ENCODE data around the gene RNF152. TPM values are rescaled to one million over a fixed set of nuclear protein-coding genes. Genes with fewer than 3 reads are reported as not detected.

Gene RNF152
- total and polyA plus RNA-seq, 2 donors (not counting 3 experiments of a cell fraction or from before 2014, with no cell fraction given), result 20.8 to 27.5 TPM

DNA sequence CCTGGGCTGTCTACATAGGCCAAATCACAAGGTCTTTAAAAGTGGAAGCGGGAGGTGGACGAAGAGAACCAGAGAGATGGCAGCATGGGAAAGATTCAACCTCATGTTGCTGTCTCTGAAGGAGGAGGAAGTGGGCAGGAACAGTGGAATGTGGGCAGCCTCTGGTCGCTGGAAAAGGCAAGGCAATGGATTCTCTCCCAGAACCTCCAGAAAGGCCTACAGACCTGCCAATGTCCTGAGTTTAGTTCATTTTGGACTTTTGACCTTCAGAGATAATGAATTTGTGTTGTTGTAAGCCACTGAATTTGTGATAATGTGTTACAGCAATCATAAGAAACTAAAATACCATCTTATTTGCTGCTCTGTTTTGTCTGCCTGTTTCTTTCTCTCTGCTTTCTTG, 122.5 kb downstream of the RNF152 start:
- H2AFZ ChIP-seq (ENCODE audit: low read depth, low read length), result peak overlapping the region; percentile 70
- CTCF ChIA-PET, result no interaction called here

More for the DNA sequence above, 122.5 kb downstream of the RNF152 start:
- intact Hi-C loops (cut with micrococcal nuclease), result no loop called here
- Histone ChIP-seq H3K79me2 (ENCODE audit: control insufficient read depth, insufficient read depth, low read length) (no peaks in the 10 kb centered on the region), H3K36me3 (ENCODE audit: control insufficient read depth in 2 of 2, extremely low read depth in 1 of 2, insufficient read depth in 2 of 2, low read length in 2 of 2) (no peaks in the 10 kb centered on the region), H3K4me1 (ENCODE audit: control insufficient read depth, extremely low read depth, insufficient read depth, low read length) (no peaks in the 10 kb centered on the region), H4K20me1 (replicated peaks; ENCODE audit: control insufficient read depth, extremely low read depth, insufficient read depth, low read length) (no peaks in the 10 kb centered on the region), H3K9me1 (replicated peaks; ENCODE audit: control insufficient read depth, extremely low read depth, insufficient read depth, low read length) (no peaks in the 10 kb centered on the region), H3K4me2 (ENCODE audit: insufficient read depth, low read length) (no peak overlapping the region), H3K9me3 (replicated peaks; ENCODE audit: control insufficient read depth, insufficient read depth, low read length) (no peaks in the 10 kb centered on the region), H3K4me3 (replicated peaks in 1 of 3; ENCODE audit: insufficient read depth in 1 of 3, low read depth in 1 of 3, low read length in 3 of 3) (no peak overlapping the region), H3K9ac (replicated peaks; ENCODE audit: extremely low read depth, insufficient read depth, low read length) (no peak overlapping the region), H3K27me3 (ENCODE audit: control insufficient read depth in 2 of 2, insufficient read depth in 2 of 2, low read length in 2 of 2) (no peaks in the 10 kb centered on the region), H3K27ac (ENCODE audit: insufficient read depth, low read depth, low read length) (no peak overlapping the region)
- DNase-seq (ENCODE audit: low read depth, low spot score), result no peak
- FAIRE-seq, result no peak
- BruUV-seq (replicated peaks), result no TSS peak
- POLR2A ChIA-PET, result no interaction called here
- dilution Hi-C loops (cut with MboI; ENCODE audit: extremely low pct_ligation_motif_present, low sequenced_read_pairs), result no loop called here
- TF ChIP-seq CTCF (IDR thresholded peaks at IDR 0.05; ENCODE audit: extremely low read depth in 1 of 2, insufficient read depth in 1 of 2, low read depth in 1 of 2, low read length in 2 of 2) (no peak), EZH2 (IDR thresholded peaks at IDR 0.05; ENCODE audit: borderline replicate concordance, low read depth, low read length, severe bottlenecking) (no peak), GATA2 (IDR thresholded peaks at IDR 0.05; ENCODE audit: insufficient read depth, insufficient read length, low read depth, low read length) (no peak), POLR2AphosphoS5 (IDR thresholded peaks at IDR 0.05; ENCODE audit: insufficient read depth, low read depth, low read length) (no peak), FOS (IDR thresholded peaks at IDR 0.05; ENCODE audit: borderline replicate concordance, insufficient read depth, low read length) (no peak), JUN (IDR thresholded peaks at IDR 0.05; ENCODE audit: borderline replicate concordance, insufficient read depth, insufficient read length, low read depth) (no peak), MYC (IDR thresholded peaks at IDR 0.05; ENCODE audit: low read depth, low read length) (no peak), POLR2A (IDR thresholded peaks at IDR 0.05; ENCODE audit: low read depth, low read length) (no peak)
- TF ChIP-seq, protein P1, sequence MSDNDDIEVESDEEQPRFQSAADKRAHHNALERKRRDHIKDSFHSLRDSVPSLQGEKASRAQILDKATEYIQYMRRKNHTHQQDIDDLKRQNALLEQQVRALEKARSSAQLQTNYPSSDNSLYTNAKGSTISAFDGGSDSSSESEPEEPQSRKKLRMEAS (IDR thresholded peaks at IDR 0.05; ENCODE audit: insufficient read depth, insufficient read length), result no peak
